Ammon's horn (tissue), 1 donor: ENCODE data around the gene ZNF280A.

Source experiments
- DNase-seq: peaks from one replicate; pipeline ENCODE4 v3.0.0-alpha.2; 2016; ENCODE audit warnings: low spot score

Gene ZNF280A, protein sequence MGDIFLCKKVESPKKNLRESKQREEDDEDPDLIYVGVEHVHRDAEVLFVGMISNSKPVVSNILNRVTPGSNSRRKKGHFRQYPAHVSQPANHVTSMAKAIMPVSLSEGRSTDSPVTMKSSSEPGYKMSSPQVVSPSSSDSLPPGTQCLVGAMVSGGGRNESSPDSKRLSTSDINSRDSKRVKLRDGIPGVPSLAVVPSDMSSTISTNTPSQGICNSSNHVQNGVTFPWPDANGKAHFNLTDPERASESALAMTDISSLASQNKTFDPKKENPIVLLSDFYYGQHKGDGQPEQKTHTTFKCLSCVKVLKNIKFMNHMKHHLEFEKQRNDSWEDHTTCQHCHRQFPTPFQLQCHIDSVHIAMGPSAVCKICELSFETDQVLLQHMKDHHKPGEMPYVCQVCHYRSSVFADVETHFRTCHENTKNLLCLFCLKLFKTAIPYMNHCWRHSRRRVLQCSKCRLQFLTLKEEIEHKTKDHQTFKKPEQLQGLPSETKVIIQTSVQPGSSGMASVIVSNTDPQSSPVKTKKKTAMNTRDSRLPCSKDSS

DNA sequence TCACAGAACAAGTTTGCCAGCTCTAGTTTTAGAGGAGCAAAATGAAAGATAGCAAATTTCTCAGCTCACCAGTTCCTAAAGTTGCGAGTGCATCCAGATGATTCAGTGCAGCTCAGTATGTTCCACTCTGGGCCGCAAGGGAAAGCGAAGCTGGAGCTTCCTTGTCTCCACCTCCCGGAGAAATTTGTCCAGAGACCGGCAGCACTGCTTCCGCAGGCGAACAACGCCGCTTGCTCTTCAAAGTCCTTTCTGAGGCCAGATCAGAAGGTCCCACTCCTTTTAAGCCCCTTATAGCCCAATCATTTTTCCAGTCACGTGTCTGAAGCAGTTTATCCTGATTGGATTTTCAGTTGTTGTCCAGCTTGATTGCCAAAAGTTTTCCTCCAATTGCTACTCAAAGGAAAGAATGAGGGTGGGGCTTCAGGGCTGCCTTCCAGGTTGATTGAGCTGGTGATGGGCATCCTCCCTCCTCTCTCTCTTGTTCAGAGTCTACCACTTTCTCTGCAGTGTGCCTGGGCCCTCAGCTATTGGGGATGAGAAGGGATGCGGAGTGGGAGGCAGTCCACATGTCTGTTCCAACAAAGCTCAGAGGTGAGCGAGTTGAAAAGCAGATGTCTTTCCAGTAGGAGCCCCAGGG is at the start of gene ZNF280A:
Gene ZNF280A, minus strand, starts transcription at position 251 of the 637 bp plus-strand sequence. CDS start 4,640 bp downstream, outside the sequence.
- no peak for DNase-seq

DNA sequence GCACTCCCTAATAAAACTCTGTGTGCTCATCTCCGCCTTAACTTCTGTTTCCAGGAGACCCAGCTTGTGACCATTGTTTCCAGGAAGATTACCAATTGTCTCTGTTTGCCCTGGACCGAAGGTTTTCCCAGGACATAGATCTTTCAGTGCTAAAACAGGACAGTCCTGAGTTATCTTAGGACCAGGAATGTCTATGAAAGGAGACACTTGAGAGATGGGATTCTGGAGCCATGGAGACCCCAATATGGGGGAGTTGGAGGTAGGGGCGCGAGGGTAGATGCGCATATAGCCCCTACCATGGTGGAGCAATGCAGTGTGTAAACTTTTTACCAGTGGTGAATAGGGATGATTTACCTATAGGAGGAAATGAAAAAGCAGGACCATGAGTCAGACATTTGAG is 49.1 kb upstream of the ZNF280A start:
- DNase-seq, result no peak

DNA sequence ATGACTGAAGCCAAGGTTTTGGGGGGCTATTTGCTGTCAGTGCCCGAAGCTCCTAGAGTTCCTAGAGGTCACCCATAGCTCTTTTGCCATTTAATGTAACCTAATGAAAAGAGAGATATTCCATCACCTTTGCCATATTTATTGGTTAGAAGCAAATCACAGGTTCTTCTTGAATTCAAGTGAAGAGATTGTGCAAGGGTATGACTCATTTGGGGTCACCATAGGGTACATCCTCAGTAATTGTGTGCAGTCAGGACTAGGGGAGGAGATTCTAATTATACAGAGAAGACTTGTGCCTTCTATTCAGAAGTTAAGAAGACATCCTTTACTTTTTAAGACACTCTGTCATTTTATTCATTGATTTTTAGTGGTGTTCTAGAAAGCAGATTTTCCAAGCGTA is 45.9 kb upstream of the ZNF280A start:
- DNase-seq, result no peak

DNA sequence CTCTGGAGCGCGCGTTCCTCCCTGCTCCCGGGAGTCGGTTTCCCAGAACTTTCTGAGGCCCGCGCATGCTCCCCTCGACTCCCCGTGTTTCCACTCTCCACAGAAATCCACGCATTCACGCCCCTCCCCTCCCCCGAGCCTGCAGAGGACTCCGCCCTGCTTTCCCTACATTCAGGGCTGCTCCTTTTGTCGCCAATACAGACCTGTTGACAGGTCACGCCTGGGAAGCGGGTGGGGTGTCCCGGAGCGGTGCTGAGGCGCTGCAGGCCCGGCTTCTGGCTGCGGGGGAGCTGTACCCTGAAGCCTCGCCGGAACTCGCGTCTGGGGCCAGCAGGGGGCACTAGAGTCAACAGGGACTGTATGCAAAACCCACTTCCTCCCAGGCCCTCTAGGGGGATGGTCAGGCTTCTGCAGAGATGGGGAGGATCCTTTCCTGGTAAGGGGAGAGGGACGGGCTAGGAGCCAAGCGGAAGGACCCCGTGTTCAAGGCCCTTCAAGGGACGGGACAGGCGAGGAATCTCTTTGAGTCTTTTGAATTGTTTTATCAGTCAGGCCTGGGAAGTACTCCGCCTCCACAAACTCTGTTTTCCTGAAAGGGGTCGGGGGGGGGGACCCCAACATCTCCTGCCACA is 39.0 kb upstream of the ZNF280A start, which contains the start of gene PRAME:
Gene PRAME, minus strand, starts transcription at position 294 of the 632 bp plus-strand sequence. CDS start 2,433 bp downstream, outside the sequence.
- DNase-seq, result peak; percentile 7

DNA sequence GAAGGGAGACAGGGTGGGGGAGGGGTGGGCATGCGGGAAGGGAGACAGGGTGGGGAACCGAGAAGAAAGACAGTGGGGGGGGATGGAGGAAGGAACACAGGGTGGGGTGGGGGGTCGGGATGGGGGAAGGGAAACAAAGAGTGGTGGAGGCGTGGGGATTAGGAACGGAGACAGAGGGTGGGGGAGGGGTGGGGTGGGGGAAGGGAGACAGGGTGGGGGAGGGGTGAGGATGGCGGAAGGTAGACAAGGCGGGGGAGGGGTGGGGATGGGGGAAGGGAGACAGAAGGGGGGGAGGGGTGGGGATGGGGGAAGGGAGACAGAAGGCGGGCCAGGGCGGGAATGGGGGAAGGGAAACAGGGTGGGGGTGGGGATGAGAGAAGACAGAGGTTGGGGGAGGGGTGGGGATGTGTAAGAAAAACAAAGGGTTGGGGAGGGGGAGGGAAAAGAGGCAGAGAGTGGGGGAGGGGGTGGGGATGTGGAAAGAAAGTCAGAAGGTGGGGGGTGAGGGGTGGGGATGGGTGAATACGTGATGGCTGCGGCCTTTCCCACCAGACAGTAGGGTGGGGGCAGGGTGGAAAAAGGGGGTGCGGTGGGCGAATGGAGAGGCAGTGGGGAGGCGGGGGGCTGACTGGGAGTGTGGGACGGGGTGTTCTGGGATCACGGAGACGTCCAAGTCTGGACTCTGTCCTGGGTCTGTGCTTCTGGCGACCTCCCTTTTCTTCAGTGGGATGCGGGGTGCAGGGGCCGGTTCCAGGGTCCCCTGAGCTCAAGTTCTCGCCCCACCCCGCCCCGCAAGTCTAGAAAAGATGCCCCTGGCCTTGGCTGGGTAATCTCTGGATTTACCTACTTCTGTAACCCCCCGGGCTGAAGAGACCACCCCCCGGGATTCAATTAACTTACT is 38.3 kb upstream of the ZNF280A start:
- no peak for DNase-seq

DNA sequence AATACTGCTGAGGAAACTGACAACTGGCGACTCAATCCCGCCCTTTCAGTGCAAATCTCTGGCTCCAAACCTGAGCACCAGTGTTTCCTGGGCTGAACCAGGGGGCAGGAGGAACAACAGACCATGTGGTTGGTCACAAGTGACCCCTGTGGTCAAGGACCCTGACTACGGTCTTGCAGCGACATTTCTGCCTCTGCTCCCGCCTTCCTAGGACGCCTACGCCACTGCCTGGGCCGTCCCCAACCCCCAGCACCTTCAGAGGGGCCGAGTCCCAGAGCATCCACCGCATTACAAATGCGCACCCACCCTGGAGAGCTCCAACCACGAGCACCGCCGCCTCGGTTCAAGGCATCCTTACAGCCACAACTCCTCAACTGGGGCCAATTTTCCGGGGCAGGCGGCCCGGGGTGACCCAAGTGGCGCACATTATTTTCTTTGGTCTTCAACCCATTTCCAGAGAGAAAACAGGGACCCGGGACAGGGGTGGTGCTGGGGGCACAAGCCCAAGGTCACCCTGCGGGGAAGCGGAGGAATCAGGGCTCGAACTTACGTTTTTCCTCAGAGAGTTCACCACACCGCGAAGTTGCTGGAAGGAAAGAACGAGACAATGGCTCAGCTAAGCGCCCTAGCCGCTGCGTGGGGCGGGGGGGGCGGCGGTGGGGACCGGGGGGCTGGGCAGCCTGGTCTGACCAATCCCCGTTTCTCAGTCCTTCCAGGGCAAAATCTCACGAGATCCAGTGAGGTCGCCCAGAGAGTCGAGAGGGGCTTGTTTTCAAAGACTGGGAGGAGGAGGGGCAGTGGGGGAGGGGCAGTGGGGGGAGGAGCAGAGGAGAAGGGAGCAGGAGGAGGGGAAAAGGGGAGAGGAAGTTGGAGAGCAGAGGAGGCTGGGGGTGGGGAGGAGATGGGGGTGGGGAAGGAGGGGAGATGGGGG is 37.2 kb upstream of the ZNF280A start:
- no peak for DNase-seq

DNA sequence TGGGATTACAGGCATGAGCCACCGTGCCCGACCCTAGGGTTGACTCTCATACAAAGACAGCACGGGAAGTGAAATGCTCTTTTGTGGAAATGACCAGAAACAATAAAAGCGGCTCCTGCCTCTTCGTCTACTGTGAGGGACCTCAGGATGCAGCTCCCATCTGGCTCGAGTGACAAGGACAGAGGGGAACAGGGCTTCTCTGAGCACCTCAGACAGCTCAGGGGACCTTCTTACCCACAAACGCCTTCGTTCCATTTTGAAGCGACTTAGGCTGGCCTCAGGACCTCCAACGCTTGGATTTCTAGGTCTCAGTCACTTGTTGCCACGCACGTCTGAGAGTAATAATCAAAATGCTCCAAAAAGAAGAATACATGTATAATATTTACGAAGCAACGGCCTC is 36.5 kb upstream of the ZNF280A start:
- DNase-seq, result no peak

DNA sequence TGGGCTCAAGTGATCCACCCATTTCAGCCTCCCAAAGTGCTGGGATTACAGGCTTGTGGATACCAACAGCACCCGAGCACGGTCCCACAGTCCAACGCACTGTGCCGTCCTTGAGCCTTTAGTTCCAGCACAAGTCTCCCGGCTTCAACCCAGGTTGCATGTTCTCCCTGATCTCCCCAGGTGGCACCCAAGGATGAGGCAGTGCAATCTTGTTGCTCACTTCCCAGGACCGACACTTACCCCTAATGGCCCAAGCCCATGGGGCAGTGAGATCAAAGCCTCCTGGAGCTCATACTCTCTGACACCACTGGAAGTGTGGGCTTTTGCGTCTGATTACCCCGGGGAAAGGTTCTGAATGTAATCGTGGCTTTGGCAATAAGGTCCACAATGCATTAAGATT is 35.5 kb upstream of the ZNF280A start:
- no peak for DNase-seq

DNA sequence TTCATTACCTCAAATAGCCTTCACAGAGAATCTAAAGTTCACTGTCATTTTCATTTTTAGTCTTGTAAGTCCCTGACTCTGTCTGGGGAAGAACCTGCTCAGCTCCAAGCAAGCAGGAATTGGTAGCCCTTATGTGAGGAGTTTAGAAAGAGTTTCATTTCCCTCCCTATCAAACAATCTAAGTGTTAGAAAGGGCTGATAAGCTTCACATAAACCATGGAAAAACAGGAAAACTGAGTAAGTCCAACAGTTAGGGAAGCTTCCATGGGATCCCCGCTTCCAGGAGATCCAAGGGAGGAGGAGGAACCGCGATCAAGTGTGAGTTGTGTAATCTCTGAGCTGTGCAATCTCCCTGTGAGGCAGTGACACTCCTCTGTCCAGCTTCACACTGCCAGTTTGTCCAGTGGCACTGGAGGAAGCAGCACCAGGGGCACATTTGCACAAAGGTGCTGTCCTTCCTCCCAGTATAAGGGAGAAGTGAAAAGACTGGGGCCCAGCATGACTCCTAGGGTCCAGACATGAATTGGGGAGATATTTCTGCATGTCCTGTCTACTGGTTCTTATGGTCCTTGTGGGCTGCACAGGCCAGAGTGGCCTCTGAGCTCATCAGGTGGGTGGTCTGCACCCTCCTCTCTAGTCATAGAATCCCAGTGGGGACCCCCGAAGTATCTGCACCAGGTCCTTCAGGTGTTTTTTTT is 34.7 kb upstream of the ZNF280A start:
- no peak for DNase-seq

DNA sequence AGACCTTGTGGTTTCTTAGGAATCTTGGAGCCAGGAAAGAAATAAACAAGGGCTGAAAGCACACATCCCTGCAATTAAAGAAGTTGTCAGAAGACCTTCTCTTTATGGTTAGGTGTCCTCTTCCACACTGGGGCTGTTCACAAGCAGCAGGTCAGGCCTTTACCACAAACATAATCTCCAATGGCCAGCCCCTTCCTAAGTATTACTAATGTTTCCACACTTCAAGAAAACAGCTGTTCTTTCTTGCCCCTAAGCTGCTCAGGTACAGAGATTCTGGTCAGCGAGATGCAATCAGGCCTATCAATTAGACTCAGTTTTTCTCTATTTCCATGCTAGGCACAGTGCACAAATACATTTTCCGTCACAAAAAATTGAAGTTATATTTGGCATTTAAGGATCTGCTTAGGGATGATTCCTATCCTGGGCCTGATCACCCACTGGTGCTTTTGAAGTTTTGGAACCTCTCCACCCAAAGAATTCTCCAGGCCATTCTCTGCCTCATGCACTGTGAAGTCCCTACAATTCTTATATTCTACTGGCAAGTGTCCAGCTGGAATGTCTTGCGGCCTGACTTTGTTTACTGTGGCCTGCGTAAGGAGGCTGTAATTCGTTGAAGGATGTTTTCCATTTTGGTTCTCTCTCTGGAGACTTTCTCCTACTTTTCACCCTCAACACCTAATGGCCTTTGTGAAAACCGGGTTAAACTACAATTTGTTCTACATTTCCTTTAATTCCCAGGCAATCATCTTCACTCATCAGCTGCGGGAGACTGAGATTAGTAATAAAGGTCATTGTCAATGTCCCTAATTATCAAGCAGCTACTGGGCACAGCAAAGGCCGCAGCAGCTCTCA is 33.9 kb upstream of the ZNF280A start:
- no peak for DNase-seq

DNA sequence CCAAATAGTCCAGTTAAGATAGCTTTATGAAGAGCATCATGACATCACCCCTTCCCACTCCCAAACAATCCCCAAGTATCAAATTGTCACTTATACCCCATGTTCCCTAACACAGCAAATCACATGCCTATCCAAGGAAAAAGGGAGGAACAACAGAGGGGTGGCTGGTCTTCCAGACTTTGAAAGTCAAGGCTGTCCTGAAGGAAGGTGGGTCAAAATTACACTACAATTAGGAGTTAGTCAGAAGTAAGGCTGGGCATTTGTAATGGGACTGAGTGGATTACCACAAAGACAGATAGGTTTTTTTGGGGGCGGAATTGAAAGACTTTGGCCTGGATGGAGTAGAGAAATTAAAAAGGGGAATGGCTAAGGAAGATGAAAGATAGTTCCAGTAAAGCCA is 33.1 kb upstream of the ZNF280A start:
- DNase-seq, result no peak

DNA sequence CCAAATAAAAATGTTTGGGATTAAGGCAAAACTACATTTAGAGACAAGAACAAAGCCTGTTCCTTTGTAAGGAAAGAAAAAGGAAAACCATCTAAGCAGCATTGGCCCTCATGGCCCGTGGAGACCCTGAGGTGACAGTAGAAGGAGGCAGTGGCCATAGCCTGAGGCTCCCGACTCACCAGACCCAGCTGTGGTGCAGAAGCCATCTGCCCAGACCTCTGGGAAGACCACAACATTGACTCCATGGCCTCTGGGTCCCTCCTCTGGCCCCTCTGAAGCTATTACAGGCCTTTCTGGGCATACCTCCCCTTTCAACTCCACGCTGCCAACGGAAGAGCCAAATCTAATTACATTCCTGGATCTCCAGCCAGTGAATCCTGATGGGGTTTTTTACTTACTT is 32.6 kb upstream of the ZNF280A start:
- no peak for DNase-seq

DNA sequence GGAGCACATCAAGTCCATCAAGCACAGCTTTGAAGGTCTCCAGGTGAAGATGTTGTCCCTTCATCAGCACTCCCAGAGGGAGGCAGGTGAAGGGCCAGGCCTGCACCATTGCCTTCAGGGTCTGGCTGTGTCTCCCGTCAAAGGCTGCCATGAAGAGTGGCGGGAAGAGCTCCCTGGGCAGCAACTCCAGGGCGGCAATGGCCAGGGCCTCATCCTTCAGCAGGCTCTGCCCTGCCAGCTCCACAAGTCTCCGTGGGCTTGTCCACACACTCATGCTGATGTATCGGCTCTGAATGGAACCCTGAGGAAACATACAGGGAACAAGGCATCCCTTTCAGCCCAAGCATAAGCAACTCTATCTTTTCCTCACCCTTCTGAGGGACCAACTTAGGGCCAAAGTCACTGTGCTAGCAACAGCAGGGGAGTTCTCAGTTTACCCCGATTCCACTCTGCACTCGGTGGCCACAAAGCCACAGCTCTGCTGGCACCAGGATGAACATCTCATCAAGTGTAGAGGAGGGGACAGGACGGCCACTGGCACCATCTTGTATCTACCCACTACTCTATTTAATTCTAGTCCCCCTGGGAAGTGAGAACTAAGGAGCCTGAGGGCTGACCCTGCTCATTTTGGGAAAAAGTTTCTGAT is 30.8 kb upstream of the ZNF280A start:
- DNase-seq, result no peak

DNA sequence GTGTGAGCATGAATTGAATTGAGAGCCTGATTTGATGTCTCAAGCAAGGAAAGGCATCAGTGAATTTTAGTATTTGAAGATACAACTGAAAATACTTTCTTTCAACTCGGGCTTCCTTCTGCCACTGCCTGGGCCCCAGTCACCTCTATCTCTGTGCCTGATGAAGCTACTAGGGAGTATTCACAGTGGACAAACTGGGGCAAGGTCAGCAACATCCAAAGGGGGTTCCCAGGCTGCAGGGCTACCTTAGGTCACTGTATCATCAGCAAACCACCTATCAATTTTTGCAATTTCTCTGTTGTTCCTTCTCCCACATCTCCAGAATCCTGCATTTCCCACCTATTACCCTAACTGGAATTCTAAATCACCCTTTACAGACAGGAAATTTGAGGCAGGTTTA is 28.8 kb upstream of the ZNF280A start:
- DNase-seq, result no peak

DNA sequence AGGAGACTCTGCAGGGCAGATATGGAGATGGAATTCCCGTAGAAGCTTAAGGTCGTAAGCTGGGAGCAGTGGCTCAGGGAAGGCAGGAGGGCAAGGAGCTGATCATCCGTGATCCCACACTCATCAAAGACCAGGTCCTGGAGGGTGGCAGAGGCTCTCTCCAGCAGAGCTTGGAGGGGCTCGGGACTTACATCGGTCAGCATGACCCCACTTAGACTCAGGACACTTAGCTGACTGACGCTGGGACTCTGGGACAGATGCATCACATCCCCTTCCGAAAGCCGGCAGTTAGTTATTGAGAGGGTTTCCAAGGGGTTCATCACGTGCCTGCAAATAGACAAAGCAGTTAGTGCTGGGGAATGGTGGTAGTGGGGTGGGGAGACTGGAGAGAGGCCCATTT is 28.2 kb upstream of the ZNF280A start:
- no peak for DNase-seq

DNA sequence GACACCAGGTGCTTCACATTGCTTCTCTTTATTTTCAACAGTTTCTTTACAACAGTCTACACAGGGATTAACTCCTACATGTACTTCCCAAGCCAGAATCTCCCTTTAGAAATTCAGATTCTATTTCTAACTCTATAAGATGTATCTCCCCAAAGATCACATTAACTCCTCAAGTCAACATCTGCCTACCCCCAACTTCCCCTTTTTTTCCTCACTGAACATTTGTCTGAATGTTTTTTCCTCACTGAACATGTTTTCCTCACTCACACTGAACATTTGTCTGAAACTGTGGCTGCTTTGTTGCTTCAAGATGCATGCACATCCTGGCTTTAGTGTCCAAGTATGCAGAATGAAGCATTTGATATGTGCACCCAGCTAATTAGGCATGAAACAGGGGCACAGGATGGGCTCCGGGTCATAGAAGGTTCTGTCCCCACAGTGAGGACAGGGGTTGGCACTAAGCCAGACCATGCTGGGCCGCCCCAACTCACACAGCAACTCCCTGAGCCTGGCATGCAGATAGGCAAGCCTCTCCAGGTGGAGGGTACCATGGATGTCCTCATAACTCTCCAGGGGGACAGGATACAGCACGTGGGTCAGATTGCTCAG is 27.7 kb upstream of the ZNF280A start:
- no peak for DNase-seq

DNA sequence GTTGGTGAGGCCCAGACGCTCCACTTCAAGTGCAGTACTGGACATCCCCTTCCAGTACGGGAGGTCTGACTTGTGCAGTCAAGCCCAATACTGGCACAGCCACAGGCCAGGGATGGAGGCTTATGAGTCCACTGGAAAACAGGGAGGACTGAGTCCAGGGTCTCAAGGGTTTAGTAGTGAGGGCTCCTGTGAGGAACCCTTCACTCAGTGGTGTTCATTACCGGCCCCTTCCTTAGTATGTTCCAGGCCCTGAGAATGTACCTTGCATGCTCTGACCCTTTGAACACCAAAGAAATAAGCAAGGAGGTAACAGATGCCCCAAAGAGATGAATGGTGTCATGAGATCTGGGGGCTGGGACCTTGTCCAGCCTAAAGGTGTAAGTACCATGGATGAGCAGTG is 27.2 kb upstream of the ZNF280A start:
- no peak for DNase-seq

DNA sequence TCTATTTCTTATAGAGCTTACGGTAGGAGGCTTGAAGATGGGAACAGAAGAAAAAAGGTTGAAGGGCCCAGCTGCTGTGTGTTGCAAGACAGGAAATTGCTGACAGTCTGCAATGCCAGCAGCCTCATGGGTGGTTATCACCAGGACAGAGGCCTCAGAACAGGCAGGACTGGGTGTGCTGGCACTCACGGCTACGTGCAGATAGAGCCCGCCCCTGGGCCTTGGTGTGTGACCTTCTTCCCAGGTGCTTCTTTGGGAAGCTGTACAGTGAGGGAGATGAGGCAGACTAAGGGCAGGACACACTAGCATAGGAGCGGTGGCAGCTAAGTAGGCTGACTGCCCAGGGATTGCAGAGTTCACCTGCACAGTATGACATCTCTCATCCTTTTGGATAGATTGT is 26.4 kb upstream of the ZNF280A start:
- peak; percentile 24 for DNase-seq
